Panc1 (cell line): ENCODE data around the gene TMEM161A. TPM values are rescaled to one million over a fixed set of nuclear protein-coding genes. Genes with fewer than 3 reads are reported as not detected.

Source experiments
- ATAC-seq: fragments of 200-7000 bp; cut with Tn5 transposase; 2 replicates; pipeline ENCODE4 v1.9.1; 2020; ENCODE audit warnings: mild to moderate bottlenecking, moderate library complexity
- BruUV-seq: library from RNA; stranded (reverse); fragments of 400-500 nt; replicated peaks from 2 replicates; lab custom pipeline; 2021; lab: Mats Ljungman, UMichigan
- CTCF ChIA-PET: fragments of 300-600 bp; sonication (Branson Sonifier 250); formaldehyde crosslinking; loops from one replicate; lab custom pipeline; 2022; ENCODE audit warnings: antibody characterized with exemption; lab: Charles Lee
- POLR2A ChIA-PET: fragments of 300-600 bp; sonication (Branson Sonifier 250); formaldehyde crosslinking; loops from one replicate; lab custom pipeline; 2022; ENCODE audit warnings: antibody characterized with exemption; lab: Charles Lee
- DNase-seq: peaks from one replicate; pipeline ENCODE4 v3.0.0-alpha.2; 2010; ENCODE audit warnings: low read depth, low spot score
- H3K27ac ChIP-seq: 2 replicates; pipeline ENCODE4 v1.5.1; 2011; ENCODE audit warnings: mild to moderate bottlenecking, low read length, inconsistent platforms
- H3K27me3 ChIP-seq: fragments of 200-500 bp; sonication (Bioruptor generic); 2 replicates; pipeline ENCODE4 v1.6.0; 2014; ENCODE audit warnings: low read length, inconsistent platforms; ENCODE audit not compliant: control insufficient read depth, insufficient read depth
- H3K36me3 ChIP-seq: fragments of 200-500 bp; sonication (Bioruptor generic); 2 replicates; pipeline ENCODE4 v1.5.1; 2014; ENCODE audit warnings: inconsistent platforms, mild to moderate bottlenecking, low read length, moderate library complexity; ENCODE audit not compliant: control insufficient read depth, insufficient read depth
- H3K4me1 ChIP-seq: 2 replicates; pipeline ENCODE4 v1.5.1; 2011; ENCODE audit warnings: inconsistent platforms, mild to moderate bottlenecking, low read length, moderate library complexity; ENCODE audit not compliant: control insufficient read depth, insufficient read depth
- H3K4me3 ChIP-seq, 2 experiments: 2 replicates each; pipeline ENCODE4 v1.5.1; 2011 to 2012; ENCODE audit warnings: low read depth in 2 of 2, low read length in 2 of 2, mild to moderate bottlenecking in 2 of 2, inconsistent platforms in 1 of 2, moderate library complexity in 1 of 2
- H3K9me3 ChIP-seq: fragments of 200-500 bp; sonication (Bioruptor generic); 2 replicates; pipeline ENCODE4 v1.5.1; 2014; ENCODE audit warnings: low read depth, mild to moderate bottlenecking, inconsistent platforms, low read length, moderate library complexity; ENCODE audit not compliant: control insufficient read depth, insufficient read depth
- CTCF ChIP-seq: fragments of 450-650 bp; IDR thresholded peaks from 2 replicates; pipeline ENCODE4 v1.5.1; 2017; ENCODE audit warnings: mild to moderate bottlenecking
- POLR2AphosphoS5 ChIP-seq: IDR thresholded peaks from 2 replicates; pipeline ENCODE4 v1.6.1; 2012; ENCODE audit warnings: mild to moderate bottlenecking, low read depth, low read length, moderate library complexity
- REST ChIP-seq, 2 experiments: IDR thresholded peaks; 2 replicates each; pipeline ENCODE4 v1.6.1; 2011 to 2012; ENCODE audit warnings: low read depth in 2 of 2, control low read depth in 1 of 2, low read length in 1 of 2, mild to moderate bottlenecking in 1 of 2, moderate library complexity in 1 of 2; ENCODE audit not compliant: insufficient read depth in 1 of 2
- SIN3A ChIP-seq: IDR thresholded peaks from 2 replicates; pipeline ENCODE4 v1.6.1; 2012; ENCODE audit warnings: low read depth, mild to moderate bottlenecking, low read length, moderate library complexity, borderline replicate concordance; ENCODE audit not compliant: insufficient read depth
- TCF7L2 ChIP-seq: IDR thresholded peaks from 2 replicates; pipeline ENCODE4 v1.6.1; 2011; ENCODE audit warnings: mild to moderate bottlenecking, low read depth, low read length, inconsistent platforms
- in situ Hi-C: cut with HindIII; loops from 2 replicates; pipeline ENCODE4 v1.10.0; 2016; ENCODE audit warnings: low sequenced_read_pairs, low pct_unique_long_range_greater_than_20kb
- intact Hi-C: fragments of 100-400 bp; cut with micrococcal nuclease; formaldehyde crosslinking; loops from one replicate; pipeline ENCODE4 v1.10.0; 2022; ENCODE audit not compliant: unreplicated experiment
- total RNA-seq: library from RNA; stranded (reverse); gene quantifications from one replicate; pipeline ENCODE4 v1.2.1, GENCODE V29; 2021; ENCODE audit not compliant: unreplicated experiment

TMEM161A gene
- total RNA-seq, 1 experiment from 2014 or later = 26.7 TPM

GRCh38 chr19:19083413-19084178, 54.7 kb downstream of the TMEM161A start:
- in situ Hi-C loops = no loop called here
- ATAC-seq = no peak
- BruUV-seq = no TSS peak

GRCh38 chr19:19081642-19082151, 56.6 kb downstream of the TMEM161A start:
- no TSS peak for BruUV-seq
- H3K9me3 ChIP-seq = no peaks in the 10 kb centered on the region
- ChIA-PET CTCF (no interaction called here), POLR2A (no interaction called here)
- in situ Hi-C loops (no loop called here), intact Hi-C loops (no loop called here)
- TF ChIP-seq SIN3A (no peak), TCF7L2 (no peak), POLR2AphosphoS5 (no peak), CTCF (no peak), REST (IDR thresholded peaks at IDR 0.05; ENCODE audit: insufficient read depth in 1 of 2, low read depth in 2 of 2, low read length in 1 of 2) (no peak)
- no peak for DNase-seq
- ATAC-seq = no peak
- H3K4me3 ChIP-seq = no peak overlapping the region
- no peaks in the 10 kb centered on the region for H3K27me3 ChIP-seq
- H3K4me1 ChIP-seq = no peaks in the 10 kb centered on the region
- H3K36me3 ChIP-seq = no peaks in the 10 kb centered on the region
- no peak overlapping the region for H3K27ac ChIP-seq

More at GRCh38 chr19:19083413-19084178, 54.7 kb downstream of the TMEM161A start:
- intact Hi-C loops = no loop called here
- Histone ChIP-seq H3K4me3 (no peak overlapping the region), H3K36me3 (no peaks in the 10 kb centered on the region), H3K27ac (no peak overlapping the region), H3K4me1 (no peaks in the 10 kb centered on the region), H3K9me3 (no peaks in the 10 kb centered on the region), H3K27me3 (no peaks in the 10 kb centered on the region)
- no peak for DNase-seq
- ChIA-PET POLR2A (no interaction called here), CTCF (no interaction called here)
- no peak for TF ChIP-seq SIN3A
- no peak for TF ChIP-seq POLR2AphosphoS5
- TF ChIP-seq TCF7L2 = no peak
- no peak for TF ChIP-seq REST (IDR thresholded peaks at IDR 0.05; ENCODE audit: insufficient read depth in 1 of 2, low read depth in 2 of 2, low read length in 1 of 2)
- TF ChIP-seq CTCF = no peak
